ENCODE results near the gene ADAM10. TPM values are rescaled to one million over a fixed set of nuclear protein-coding genes. Genes with fewer than 3 reads are reported as not detected.

Gene ADAM10
- polyA plus RNA-seq, 4 donors = 141 to 284 (median 240) TPM

- no peak for DNase-seq (ENCODE audit: low read depth in 4 of 4, low spot score in 3 of 4)
These were observed 193.5 kb downstream of the ADAM10 start for GRCh38 chr15:58556028-58556361.

GRCh38 chr15:58555162-58556027 lies 194.1 kb downstream of the ADAM10 start:
- DNase-seq (ENCODE audit: low read depth in 4 of 4, low spot score in 3 of 4) = no peak

GRCh38 chr15:58554758-58555157 lies 194.7 kb downstream of the ADAM10 start:
- DNase-seq (ENCODE audit: low read depth in 4 of 4, low spot score in 3 of 4) = no peak

- no peak for DNase-seq (ENCODE audit: low read depth in 4 of 4, low spot score in 3 of 4)
These were observed 196.1 kb downstream of the ADAM10 start for GRCh38 chr15:58553365-58553918.

- no peak for DNase-seq (ENCODE audit: low read depth in 4 of 4, low spot score in 3 of 4)
These were observed 196.8 kb downstream of the ADAM10 start for GRCh38 chr15:58552505-58553364.

- no peak for DNase-seq (ENCODE audit: low read depth in 4 of 4, low spot score in 3 of 4)
These were observed 197.6 kb downstream of the ADAM10 start for GRCh38 chr15:58551764-58552504.

- no peak for DNase-seq (ENCODE audit: low read depth in 4 of 4, low spot score in 3 of 4)
These were observed 198.3 kb downstream of the ADAM10 start for GRCh38 chr15:58551084-58551763.

- DNase-seq (ENCODE audit: low read depth in 4 of 4, low spot score in 3 of 4) = no peak
These were observed 199.8 kb downstream of the ADAM10 start for GRCh38 chr15:58549785-58550074.

GRCh38 chr15:58549013-58549784 lies 200.3 kb downstream of the ADAM10 start:
- DNase-seq (ENCODE audit: low read depth in 4 of 4, low spot score in 3 of 4) = no peak

- DNase-seq (ENCODE audit: low read depth in 4 of 4, low spot score in 3 of 4) = no peak
These were observed 201.0 kb downstream of the ADAM10 start for GRCh38 chr15:58548308-58549012.

- no peak for DNase-seq (ENCODE audit: low read depth in 4 of 4, low spot score in 3 of 4)
These were observed 201.7 kb downstream of the ADAM10 start for GRCh38 chr15:58547628-58548307.

GRCh38 chr15:58546635-58547627 lies 202.6 kb downstream of the ADAM10 start:
- no peak for DNase-seq (ENCODE audit: low read depth in 4 of 4, low spot score in 3 of 4)

GRCh38 chr15:58546066-58546591 lies 203.4 kb downstream of the ADAM10 start:
- no peak for DNase-seq (ENCODE audit: low read depth in 4 of 4, low spot score in 3 of 4)

- no peak for DNase-seq (ENCODE audit: low read depth in 4 of 4, low spot score in 3 of 4)
These were observed 204.0 kb downstream of the ADAM10 start for GRCh38 chr15:58545307-58546065.

- DNase-seq (ENCODE audit: low read depth in 4 of 4, low spot score in 3 of 4) = no peak
These were observed 204.8 kb downstream of the ADAM10 start for GRCh38 chr15:58544756-58545155.

- DNase-seq (ENCODE audit: low read depth in 4 of 4, low spot score in 3 of 4) = no peak
These were observed 205.7 kb downstream of the ADAM10 start for GRCh38 chr15:58543664-58544335.
